Activated naive CD4-positive, alpha-beta T cell treated with anti-CD3 and anti-CD28 coated beads, Interleukin-2, amount 10 ng/mL, durations not matched to agents 7 days and 5 days (primary cell): ENCODE data around the gene ZNF740.

Experiments
- CTCF ChIA-PET: fragments of 350-600 bp; sonication (Branson Sonifier 250); formaldehyde crosslinking; loops from one replicate; lab custom pipeline; 2021; ENCODE audit warnings: antibody characterized with exemption; lab: Charles Lee
- DNase-seq: peaks from one replicate; pipeline ENCODE4 v3.0.0-alpha.2; 2020
- H3K27ac Mint-ChIP-seq: one replicate; pipeline ENCODE4 v1.8.0; 2021; ENCODE audit warnings: mild to moderate bottlenecking, moderate library complexity, mixed read lengths
- H3K27me3 Mint-ChIP-seq: one replicate; pipeline ENCODE4 v1.8.0; 2021; ENCODE audit warnings: mild to moderate bottlenecking, mixed read lengths
- H3K36me3 Mint-ChIP-seq: one replicate; pipeline ENCODE4 v1.8.0; 2021; ENCODE audit warnings: mixed read lengths
- H3K4me1 Mint-ChIP-seq: one replicate; pipeline ENCODE4 v1.8.0; 2021; ENCODE audit warnings: mixed read lengths
- H3K4me3 Mint-ChIP-seq: one replicate; pipeline ENCODE4 v1.8.0; 2021; ENCODE audit warnings: mild to moderate bottlenecking, moderate library complexity, mixed read lengths
- H3K9me3 Mint-ChIP-seq: one replicate; pipeline ENCODE4 v1.8.0; 2021; ENCODE audit warnings: mixed read lengths

ZNF740 gene

DNA sequence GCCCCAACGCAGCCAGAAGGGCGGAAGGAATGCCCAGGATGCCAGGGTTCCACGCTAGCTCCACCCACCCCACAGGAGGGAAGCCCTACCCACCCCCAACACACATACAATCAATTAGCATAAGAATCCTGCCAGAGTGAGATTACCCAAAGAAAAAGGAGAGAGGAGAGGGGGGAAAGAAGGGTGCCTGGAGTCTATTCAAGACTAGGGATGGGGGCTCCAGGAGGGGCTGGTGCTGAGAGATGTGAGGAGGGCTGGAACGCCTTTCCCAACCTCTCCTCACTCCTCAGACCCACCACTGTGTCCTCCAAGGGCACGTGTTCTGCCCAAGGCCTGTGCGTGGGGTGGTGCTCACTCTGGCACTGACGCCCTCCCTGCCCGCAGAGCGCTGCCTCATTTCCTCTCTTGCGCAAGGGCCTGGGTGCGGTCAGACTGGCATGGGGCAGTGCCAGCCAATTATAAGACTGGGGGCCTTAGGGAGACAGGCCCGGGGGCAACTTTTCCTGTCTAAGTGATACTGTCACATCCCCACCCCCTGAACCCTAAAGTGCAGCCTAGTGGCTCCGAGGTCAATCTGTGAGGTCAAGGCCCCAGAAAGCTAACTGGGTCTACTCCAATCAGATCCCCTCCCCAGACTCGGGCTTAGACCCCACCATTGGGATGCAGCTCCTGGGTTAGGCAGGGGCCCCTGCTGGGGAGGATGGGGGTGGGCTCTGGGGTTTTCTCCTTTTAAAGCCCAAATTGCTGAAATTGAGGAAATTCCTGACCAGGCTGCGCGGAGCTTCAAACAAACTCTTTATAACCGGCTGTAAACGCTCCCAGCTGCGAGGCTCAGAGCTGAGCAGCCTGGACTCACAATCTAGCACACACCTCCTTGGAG lies 36.8 kb downstream of the ZNF740 start:
- DNase-seq, result peak; percentile 47
- no peaks in the 10 kb centered on the region for H3K27me3 Mint-ChIP-seq
- no peaks in the 10 kb centered on the region for H3K9me3 Mint-ChIP-seq
- CTCF ChIA-PET, result interaction anchor here (1.1 to 13.8 kb wide), 5 partner anchors 39 to 106 kb away, joined by 4 to 250 read pairs (median 148); partner anchors contain the start of genes AAAS, ESPL1 and PFDN5
- peak overlapping the region; percentile 85 for H3K27ac Mint-ChIP-seq
- H3K4me3 Mint-ChIP-seq, result peak overlapping the region; percentile 99
- peaks cover 56% of the 10 kb centered on the region for H3K36me3 Mint-ChIP-seq
- peaks cover 75% of the 10 kb centered on the region for H3K4me1 Mint-ChIP-seq

DNA sequence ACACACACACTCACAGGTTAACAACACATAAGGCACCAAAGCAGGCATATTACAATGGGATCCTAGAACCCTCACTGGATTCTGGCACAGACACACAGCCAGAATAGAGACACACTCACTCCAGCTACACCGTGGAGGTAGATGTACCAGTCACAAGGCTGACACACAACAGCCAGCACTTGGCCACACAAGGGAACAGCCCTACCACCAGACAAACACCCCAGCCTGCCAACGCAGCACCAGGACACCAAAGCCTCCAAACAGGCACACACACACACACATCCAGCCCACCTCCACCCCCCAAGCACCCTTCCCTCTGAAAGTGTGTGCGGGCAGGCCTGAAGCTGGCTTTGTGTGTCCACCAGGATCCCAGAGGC lies 37.4 kb downstream of the ZNF740 start:
- H3K9me3 Mint-ChIP-seq, result no peaks in the 10 kb centered on the region
- no peaks in the 10 kb centered on the region for H3K27me3 Mint-ChIP-seq
- H3K4me1 Mint-ChIP-seq, result peaks cover 81% of the 10 kb centered on the region
- H3K36me3 Mint-ChIP-seq, result peaks cover 50% of the 10 kb centered on the region
- H3K27ac Mint-ChIP-seq, result peak overlapping the region; percentile 85
- peak overlapping the region; percentile 99 for H3K4me3 Mint-ChIP-seq
- no peak for DNase-seq
- CTCF ChIA-PET, result interaction anchor here (0.9 to 13.8 kb wide), 6 partner anchors 28 to 105 kb away, joined by 3 to 250 read pairs (median 128); partner anchors contain the start of genes AAAS, ESPL1 and PFDN5

- peak overlapping the region; percentile 95 for H3K27ac Mint-ChIP-seq
- no peaks in the 10 kb centered on the region for H3K9me3 Mint-ChIP-seq
- DNase-seq, result peak; percentile 36
- peaks cover 42% of the 10 kb centered on the region for H3K36me3 Mint-ChIP-seq
- CTCF ChIA-PET, result interaction anchor here (0.9 to 13.8 kb wide), 8 partner anchors 8 to 104 kb away, joined by 3 to 250 read pairs (median 7); partner anchors contain the start of genes AAAS and ESPL1
- no peaks in the 10 kb centered on the region for H3K27me3 Mint-ChIP-seq
- peaks cover 82% of the 10 kb centered on the region for H3K4me1 Mint-ChIP-seq
- peak overlapping the region; percentile 99 for H3K4me3 Mint-ChIP-seq
These were observed 38.2 kb downstream of the ZNF740 start for GRCh38 chr12:53218551-53219291.

DNA sequence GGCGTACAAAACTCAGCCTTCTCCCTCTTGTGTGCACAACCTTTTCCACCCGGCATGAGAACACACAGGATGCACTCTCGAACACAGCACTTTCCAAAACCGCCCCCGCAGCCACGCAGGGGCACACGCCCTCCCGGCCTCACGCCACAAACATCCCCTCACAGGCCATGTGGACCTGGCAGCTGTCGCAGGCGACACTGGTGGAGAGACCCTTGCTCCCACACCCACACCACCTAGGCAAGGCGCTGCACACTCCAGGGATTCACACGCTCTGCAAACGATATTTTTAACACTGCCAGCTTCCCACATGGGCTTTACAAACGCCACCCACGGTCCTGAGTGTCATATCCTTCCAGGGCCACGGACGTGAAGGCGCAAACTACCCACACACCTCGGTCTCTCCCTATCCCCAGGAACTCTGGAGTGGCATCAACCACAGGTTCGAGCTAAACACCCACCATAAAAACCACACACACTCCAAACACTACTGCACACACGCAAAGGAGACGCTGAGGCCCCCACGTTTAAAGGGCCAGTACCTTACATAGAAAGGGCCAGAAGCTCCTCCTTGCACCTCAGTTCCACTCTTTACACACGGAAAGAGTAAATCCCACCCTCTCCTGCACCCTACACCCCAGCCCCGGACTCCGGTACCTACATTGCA lies 38.9 kb downstream of the ZNF740 start:
- Mint-ChIP-seq H3K27me3 (no peaks in the 10 kb centered on the region), H3K36me3 (peaks cover 35% of the 10 kb centered on the region), H3K4me1 (peaks cover 82% of the 10 kb centered on the region), H3K9me3 (no peaks in the 10 kb centered on the region), H3K27ac (peak overlapping the region; percentile 95), H3K4me3 (peak overlapping the region; percentile 99)
- peak; percentile 70 for DNase-seq
- CTCF ChIA-PET, result interaction anchor here (0.7 to 13.8 kb wide), 9 partner anchors 8 to 104 kb away, joined by 3 to 250 read pairs (median 6); partner anchors contain the start of genes AAAS and ESPL1

DNA sequence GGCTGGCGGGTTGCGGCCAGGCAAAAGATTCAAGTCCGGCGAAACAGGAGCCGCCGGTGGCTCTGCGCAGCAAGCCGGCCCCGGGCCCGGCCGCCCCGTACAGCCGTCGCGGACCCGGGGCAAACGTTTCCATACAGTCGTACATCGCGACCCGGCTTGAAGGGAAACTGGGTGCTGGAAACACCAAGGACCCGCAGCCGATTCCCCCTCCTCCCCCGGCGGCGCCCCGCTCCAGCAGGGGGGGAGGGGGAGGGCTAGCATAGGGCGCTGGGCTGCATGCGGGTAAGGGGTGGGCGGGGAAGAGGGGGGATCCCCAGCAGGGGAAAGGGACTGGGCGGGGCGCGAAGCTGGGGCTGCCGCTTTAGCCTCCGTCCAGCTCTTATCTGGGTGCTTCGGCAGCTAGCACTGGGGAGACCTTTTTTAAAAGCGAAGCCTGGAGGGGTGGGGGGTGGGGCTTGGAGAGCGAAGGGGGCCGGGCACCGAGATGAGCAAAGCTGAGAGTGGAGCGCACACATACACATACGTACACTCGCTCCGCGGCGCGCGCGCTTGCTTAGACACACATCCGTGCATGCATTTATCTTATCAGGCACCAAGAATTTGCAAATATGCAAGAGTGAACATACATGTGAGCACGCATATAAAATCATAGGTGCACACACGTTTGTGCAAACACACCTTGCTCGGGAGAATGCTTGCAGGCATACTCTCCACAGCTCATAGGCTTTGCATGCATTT lies 39.6 kb downstream of the ZNF740 start:
- peak overlapping the region; percentile 99 for H3K4me3 Mint-ChIP-seq

GRCh38 chr12:53220694-53221202 lies 40.2 kb downstream of the ZNF740 start:
- Mint-ChIP-seq H3K9me3 (no peaks in the 10 kb centered on the region), H3K27me3 (peaks cover 7% of the 10 kb centered on the region), H3K36me3 (peaks cover 25% of the 10 kb centered on the region), H3K27ac (peak overlapping the region; percentile 95), H3K4me1 (peaks cover 82% of the 10 kb centered on the region), H3K4me3 (peak overlapping the region; percentile 99)
- CTCF ChIA-PET, result interaction anchor here (0.7 to 13.8 kb wide), 6 partner anchors 10 to 47 kb away, joined by 3 to 250 read pairs (median 7); partner anchors contain the start of gene ESPL1
- peak; percentile 88 for DNase-seq

More for the DNA sequence above, 39.6 kb downstream of the ZNF740 start:
- peaks cover 4% of the 10 kb centered on the region for H3K27me3 Mint-ChIP-seq
- H3K36me3 Mint-ChIP-seq, result peaks cover 30% of the 10 kb centered on the region
- peaks cover 82% of the 10 kb centered on the region for H3K4me1 Mint-ChIP-seq
- DNase-seq, result peak; percentile 91
- CTCF ChIA-PET, result interaction anchor here (0.7 to 13.8 kb wide), 8 partner anchors 9 to 103 kb away, joined by 3 to 250 read pairs (median 6); partner anchors contain the start of gene ESPL1
- H3K9me3 Mint-ChIP-seq, result no peaks in the 10 kb centered on the region
- peak overlapping the region; percentile 95 for H3K27ac Mint-ChIP-seq

- DNase-seq, result peak; percentile 72
- Mint-ChIP-seq H3K4me1 (peaks cover 79% of the 10 kb centered on the region), H3K9me3 (no peaks in the 10 kb centered on the region)
These were observed 40.9 kb downstream of the ZNF740 start for GRCh38 chr12:53221203-53222080.

GRCh38 chr12:53222170-53222721 lies 41.7 kb downstream of the ZNF740 start:
- no peak for DNase-seq
- Mint-ChIP-seq H3K27ac (peak overlapping the region; percentile 88), H3K27me3 (peaks cover 15% of the 10 kb centered on the region), H3K4me3 (peak overlapping the region; percentile 69), H3K4me1 (peaks cover 77% of the 10 kb centered on the region), H3K9me3 (no peaks in the 10 kb centered on the region), H3K36me3 (peaks cover 16% of the 10 kb centered on the region)
- CTCF ChIA-PET, result interaction anchor here (0.9 to 2.5 kb wide), 2 partner anchors 8 to 26 kb away, joined by 3 to 11 read pairs; no protein-coding TSS in a partner anchor

More at GRCh38 chr12:53221203-53222080, 40.9 kb downstream of the ZNF740 start:
- H3K27me3 Mint-ChIP-seq, result peaks cover 9% of the 10 kb centered on the region
- peak overlapping the region; percentile 95 for H3K27ac Mint-ChIP-seq
- CTCF ChIA-PET, result interaction anchor here (0.7 to 13.8 kb wide), 5 partner anchors 10 to 46 kb away, joined by 3 to 250 read pairs (median 8); partner anchors contain the start of gene ESPL1
- H3K36me3 Mint-ChIP-seq, result peaks cover 18% of the 10 kb centered on the region
- H3K4me3 Mint-ChIP-seq, result peak overlapping the region; percentile 99

DNA sequence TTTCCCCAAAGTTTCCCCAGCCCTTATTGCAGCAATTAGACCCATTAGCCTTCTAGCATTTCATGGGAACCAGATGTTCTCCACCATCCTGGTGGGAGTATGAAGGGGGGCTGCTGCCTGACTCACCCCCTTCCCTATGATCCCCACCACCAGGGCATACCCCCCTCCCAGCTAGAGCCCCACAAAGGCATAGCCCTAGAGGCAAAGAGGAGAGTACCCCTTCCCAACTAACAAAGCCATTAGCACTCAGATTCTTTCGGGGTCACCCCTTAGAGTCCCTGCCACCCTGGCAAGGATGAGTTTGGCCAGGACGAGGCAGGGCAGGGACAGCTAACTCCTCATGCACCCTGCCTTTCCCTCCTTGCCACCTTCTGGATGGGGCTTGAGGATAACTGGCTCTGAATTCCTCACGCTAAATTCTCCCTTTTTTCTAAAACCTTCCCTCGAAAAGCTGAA lies 42.3 kb downstream of the ZNF740 start:
- no peak for DNase-seq
- peaks cover 72% of the 10 kb centered on the region for H3K4me1 Mint-ChIP-seq
- H3K4me3 Mint-ChIP-seq, result peak overlapping the region; percentile 55
- peaks cover 14% of the 10 kb centered on the region for H3K36me3 Mint-ChIP-seq
- CTCF ChIA-PET, result interaction anchor here (0.9 to 2.5 kb wide), 3 partner anchors 9 to 28 kb away, joined by 3 to 11 read pairs (median 6); no protein-coding TSS in a partner anchor
- H3K27me3 Mint-ChIP-seq, result peaks cover 15% of the 10 kb centered on the region
- H3K27ac Mint-ChIP-seq, result peak overlapping the region; percentile 88
- no peaks in the 10 kb centered on the region for H3K9me3 Mint-ChIP-seq

GRCh38 chr12:53223389-53224060 lies 43.0 kb downstream of the ZNF740 start:
- Mint-ChIP-seq H3K4me1 (peaks cover 68% of the 10 kb centered on the region), H3K4me3 (peak overlapping the region; percentile 55), H3K27me3 (peaks cover 15% of the 10 kb centered on the region), H3K27ac (peak overlapping the region; percentile 85), H3K9me3 (no peaks in the 10 kb centered on the region), H3K36me3 (peaks cover 13% of the 10 kb centered on the region)
- CTCF ChIA-PET, result interaction anchor here (1.7 to 2.5 kb wide), 2 partner anchors 10 to 28 kb away, joined by 6 to 11 read pairs; no protein-coding TSS in a partner anchor
- peak; percentile 66 for DNase-seq
